ENCODE data around the gene PLEKHG3. TPM values are rescaled to one million over a fixed set of nuclear protein-coding genes. Genes with fewer than 3 reads are reported as not detected.

PLEKHG3 gene
- total and polyA plus RNA-seq, 2 of the 13 experiments (the other 11 are each of a cell fraction or from before 2014, with no cell fraction given) = 7.1 to 9.8 TPM

DNA sequence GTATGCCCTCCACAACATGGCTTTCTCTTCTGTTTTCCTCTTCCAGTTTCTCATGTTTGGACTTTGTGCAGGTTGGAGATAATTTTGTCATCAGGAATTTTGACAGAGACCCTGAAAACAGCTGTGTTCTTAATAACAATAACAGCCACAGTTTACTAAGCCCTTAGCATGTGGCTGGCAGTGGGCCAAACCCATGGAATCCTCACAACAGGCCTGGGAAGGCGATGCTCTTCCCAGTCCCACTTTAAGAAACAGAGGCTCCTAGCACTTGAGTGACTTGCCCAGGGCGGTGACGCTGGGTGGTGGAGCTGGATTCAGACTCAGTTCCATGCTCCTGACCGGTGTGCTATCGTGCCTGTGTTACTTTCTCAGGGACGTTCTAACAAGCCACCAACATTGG lies 20.1 kb upstream of the PLEKHG3 start:
- Histone ChIP-seq H4K20me1 (ENCODE audit: insufficient read depth, low read length) (no peaks in the 10 kb centered on the region), H3K4me1 (ENCODE audit: insufficient read depth, low read length) (peaks cover 48% of the 10 kb centered on the region), H3K79me2 (ENCODE audit: insufficient read depth, low read length) (no peaks in the 10 kb centered on the region), H3K9me3 (ENCODE audit: low read length) (no peaks in the 10 kb centered on the region), H3K27me3 (ENCODE audit: control insufficient read depth in 1 of 2, insufficient read depth in 2 of 2, low read length in 2 of 2) (peaks cover 5 to 28% of the 10 kb centered on the region in 2 experiments; a peak in 4 of 5 replicates), H3K4me3 (replicated peaks in 1 of 3; ENCODE audit: insufficient read depth in 1 of 3, low read depth in 2 of 3, low read length in 3 of 3) (no peak overlapping the region), H3K4me2 (ENCODE audit: low read depth, low read length) (peak overlapping the region; percentile 32; the same call in 1 of the 2 replicates), H3K36me3 (replicated peaks in 1 of 2; ENCODE audit: control insufficient read depth in 1 of 2, insufficient read depth in 2 of 2, low read length in 2 of 2) (no peaks in the 10 kb centered on the region), H3K9ac (ENCODE audit: insufficient read depth, low read depth, low read length) (no peak overlapping the region), H2AFZ (ENCODE audit: low read length) (no peak overlapping the region), H3K27ac (ENCODE audit: extremely low read length, insufficient read depth, low read length) (no peak overlapping the region)
- BruUV-seq (replicated peaks) = no TSS peak
- ChIA-PET POLR2A (no interaction called here), CTCF (ENCODE audit: low intra/inter-chr PET ratio, low total read pairs) (no interaction called here)
- 0% methylated on average over 1 of the region's 6 CpGs for WGBS (ENCODE audit: low lambda C conversion rate)
- no peak for FAIRE-seq
- intact Hi-C loops (cut with micrococcal nuclease; ENCODE audit: unreplicated experiment) = no loop called here
- no peak for TF ChIP-seq ZSCAN20 (CRISPR knock-in tag; IDR thresholded peaks at IDR 0.05; ENCODE audit: borderline replicate concordance)
- TF ChIP-seq, protein P1, sequence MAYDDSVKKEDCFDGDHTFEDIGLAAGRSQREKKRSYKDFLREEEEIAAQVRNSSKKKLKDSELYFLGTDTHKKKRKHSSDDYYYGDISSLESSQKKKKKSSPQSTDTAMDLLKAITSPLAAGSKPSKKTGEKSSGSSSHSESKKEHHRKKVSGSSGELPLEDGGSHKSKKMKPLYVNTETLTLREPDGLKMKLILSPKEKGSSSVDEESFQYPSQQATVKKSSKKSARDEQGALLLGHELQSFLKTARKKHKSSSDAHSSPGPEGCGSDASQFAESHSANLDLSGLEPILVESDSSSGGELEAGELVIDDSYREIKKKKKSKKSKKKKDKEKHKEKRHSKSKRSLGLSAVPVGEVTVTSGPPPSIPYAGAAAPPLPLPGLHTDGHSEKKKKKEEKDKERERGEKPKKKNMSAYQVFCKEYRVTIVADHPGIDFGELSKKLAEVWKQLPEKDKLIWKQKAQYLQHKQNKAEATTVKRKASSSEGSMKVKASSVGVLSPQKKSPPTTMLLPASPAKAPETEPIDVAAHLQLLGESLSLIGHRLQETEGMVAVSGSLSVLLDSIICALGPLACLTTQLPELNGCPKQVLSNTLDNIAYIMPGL (CRISPR knock-in tag; IDR thresholded peaks at IDR 0.05; ENCODE audit: borderline replicate concordance in 1 of 2, low read depth in 1 of 2) = no peak
- no peak for TF ChIP-seq MBNL3 (CRISPR knock-in tag; conservative IDR thresholded peaks at IDR 0.05)
- TF ChIP-seq, protein P2, sequence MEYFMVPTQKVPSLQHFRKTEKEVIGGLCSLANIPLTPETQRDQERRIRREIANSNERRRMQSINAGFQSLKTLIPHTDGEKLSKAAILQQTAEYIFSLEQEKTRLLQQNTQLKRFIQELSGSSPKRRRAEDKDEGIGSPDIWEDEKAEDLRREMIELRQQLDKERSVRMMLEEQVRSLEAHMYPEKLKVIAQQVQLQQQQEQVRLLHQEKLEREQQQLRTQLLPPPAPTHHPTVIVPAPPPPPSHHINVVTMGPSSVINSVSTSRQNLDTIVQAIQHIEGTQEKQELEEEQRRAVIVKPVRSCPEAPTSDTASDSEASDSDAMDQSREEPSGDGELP (IDR thresholded peaks at IDR 0.05; ENCODE audit: borderline replicate concordance, low read depth) = peak; percentile 42
- TF ChIP-seq ZNF891 (CRISPR knock-in tag; IDR thresholded peaks at IDR 0.05) = no peak
- in situ Hi-C loops (cut with HindIII; ENCODE audit: extremely low pct_ligation_motif_present, low pct_unique_long_range_greater_than_20kb) = no loop called here
- ATAC-seq = no peak
- DNase-seq (ENCODE audit: low spot score) = peak; percentile 25
